Upper lobe of right lung (tissue), 1 donor: ENCODE data around the gene BTBD17. TPM values are rescaled to one million over a fixed set of nuclear protein-coding genes. Genes with fewer than 3 reads are reported as not detected.

Experiments used
- ATAC-seq: fragments of 200-7000 bp; cut with Tn5 transposase; one replicate; pipeline ENCODE4 v1.9.1; 2020; ENCODE audit warnings: mild to moderate bottlenecking, moderate library complexity
- DNase-seq: peaks from one replicate; pipeline ENCODE4 v3.0.0-alpha.2; 2020
- H3K27ac ChIP-seq: fragments of 200-600 bp; one replicate; pipeline ENCODE4 v1.8.0; 2022
- H3K27me3 ChIP-seq: fragments of 200-600 bp; one replicate; pipeline ENCODE4 v1.8.0; 2022; ENCODE audit warnings: mild to moderate bottlenecking
- H3K36me3 ChIP-seq: fragments of 200-600 bp; one replicate; pipeline ENCODE4 v1.8.0; 2022
- H3K4me1 ChIP-seq: fragments of 200-600 bp; one replicate; pipeline ENCODE4 v1.8.0; 2022
- H3K4me3 ChIP-seq: fragments of 200-600 bp; one replicate; pipeline ENCODE4 v1.8.0; 2022; ENCODE audit warnings: mild to moderate bottlenecking
- H3K9me3 ChIP-seq: fragments of 200-600 bp; one replicate; pipeline ENCODE4 v1.8.0; 2022
- CTCF ChIP-seq: fragments of 200-600 bp; IDR thresholded peaks from one replicate; pipeline ENCODE4 v1.8.0; 2022; ENCODE audit warnings: antibody characterized with exemption
- intact Hi-C: fragments of 100-400 bp; cut with DNase I; formaldehyde crosslinking; loops from one replicate; pipeline ENCODE4 v1.11.0; 2022
- total RNA-seq: library from RNA; stranded (reverse); fragmentation: NEBNext Ultra II Directional; extraction: Animal tissue kit (Norgen Biotek cat#: 25700); gene quantifications from one replicate; pipeline ENCODE4 v1.2.1, GENCODE V29; 2021
- donor health status: DM: no; HTN: yes; CAD: no; lungs with severe emphysema.

BTBD17 gene
- total RNA-seq, 1 donor from 2014 or later, result not detected

GRCh38 chr17:74325376-74325742 lies 36.3 kb downstream of the BTBD17 start:
- no peak for ATAC-seq

DNA sequence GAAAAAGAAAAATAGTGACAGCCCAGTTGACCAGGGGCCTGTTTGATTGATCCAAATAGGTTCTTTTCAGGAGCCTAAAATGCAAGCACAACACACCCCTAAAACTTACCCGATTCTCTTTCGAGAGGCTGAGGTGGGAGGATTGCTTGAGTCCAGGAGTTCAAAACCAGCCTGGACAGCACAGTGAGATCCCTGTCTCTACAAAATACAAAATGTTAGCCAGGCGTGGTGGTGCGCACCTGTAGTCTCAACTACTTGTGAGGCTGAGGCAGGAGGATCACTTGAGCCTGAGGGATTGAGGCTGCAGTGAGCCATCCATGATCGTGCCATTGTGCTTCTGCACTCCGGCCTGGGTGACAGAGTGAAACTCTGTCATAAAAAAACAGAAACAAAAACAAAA lies 37.1 kb downstream of the BTBD17 start:
- H3K27ac ChIP-seq, result no peak overlapping the region
- DNase-seq (no peak), ATAC-seq (no peak)
- H3K27me3 ChIP-seq, result peaks cover 14% of the 10 kb centered on the region
- H3K4me1 ChIP-seq, result peaks cover 13% of the 10 kb centered on the region
- no peak overlapping the region for H3K4me3 ChIP-seq
- TF ChIP-seq CTCF, result no peak
- H3K9me3 ChIP-seq, result no peaks in the 10 kb centered on the region
- no peaks in the 10 kb centered on the region for H3K36me3 ChIP-seq
- intact Hi-C loops, result no loop called here

More at GRCh38 chr17:74325376-74325742, 36.3 kb downstream of the BTBD17 start:
- DNase-seq, result no peak
- intact Hi-C loops, result no loop called here
- H3K27me3 ChIP-seq, result peaks cover 14% of the 10 kb centered on the region
- no peak overlapping the region for H3K27ac ChIP-seq
- H3K9me3 ChIP-seq, result no peaks in the 10 kb centered on the region
- TF ChIP-seq CTCF, result no peak
- peak overlapping the region; percentile 41 for H3K4me3 ChIP-seq
- H3K4me1 ChIP-seq, result peaks cover 13% of the 10 kb centered on the region
- no peaks in the 10 kb centered on the region for H3K36me3 ChIP-seq

- Histone ChIP-seq H3K27ac (no peak overlapping the region), H3K36me3 (no peaks in the 10 kb centered on the region), H3K4me3 (no peak overlapping the region), H3K4me1 (no peaks in the 10 kb centered on the region), H3K27me3 (no peaks in the 10 kb centered on the region), H3K9me3 (no peaks in the 10 kb centered on the region)
- no peak for DNase-seq
- no peak for ATAC-seq
- intact Hi-C loops, result no loop called here
- no peak for TF ChIP-seq CTCF
Observed at GRCh38 chr17:74318391-74318790, 43.3 kb downstream of the BTBD17 start.

DNA sequence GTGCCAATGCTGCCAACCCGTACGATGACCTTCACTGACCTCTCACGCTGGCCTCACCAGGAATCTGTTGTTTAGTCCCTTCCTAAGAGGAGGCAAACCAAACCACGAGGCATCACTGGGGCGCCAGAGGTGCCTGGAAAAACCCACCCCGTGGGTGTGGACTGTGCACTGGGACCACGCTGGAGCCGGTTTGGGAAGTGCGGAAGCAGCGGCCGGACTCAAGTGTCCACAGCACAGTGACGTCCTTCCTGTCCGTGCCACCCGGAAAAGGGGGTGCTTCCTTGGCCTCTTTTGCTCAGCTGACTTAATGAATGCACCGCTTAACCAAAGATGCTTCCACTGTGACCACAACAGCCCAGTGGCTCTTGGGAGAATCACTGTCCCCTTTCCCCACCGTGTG lies 44.6 kb downstream of the BTBD17 start:
- Histone ChIP-seq H3K9me3 (no peaks in the 10 kb centered on the region), H3K4me1 (no peaks in the 10 kb centered on the region), H3K4me3 (no peak overlapping the region), H3K36me3 (no peaks in the 10 kb centered on the region), H3K27me3 (no peaks in the 10 kb centered on the region), H3K27ac (no peak overlapping the region)
- TF ChIP-seq CTCF, result no peak
- no peak for ATAC-seq
- DNase-seq, result no peak
- intact Hi-C loops, result no loop called here

- DNase-seq (no peak), ATAC-seq (no peak)
- Histone ChIP-seq H3K9me3 (no peaks in the 10 kb centered on the region), H3K4me3 (no peak overlapping the region), H3K27me3 (no peaks in the 10 kb centered on the region), H3K36me3 (no peaks in the 10 kb centered on the region), H3K27ac (no peak overlapping the region), H3K4me1 (no peaks in the 10 kb centered on the region)
- intact Hi-C loops, result no loop called here
- no peak for TF ChIP-seq CTCF
Observed at GRCh38 chr17:74316220-74316619, 45.4 kb downstream of the BTBD17 start.

DNA sequence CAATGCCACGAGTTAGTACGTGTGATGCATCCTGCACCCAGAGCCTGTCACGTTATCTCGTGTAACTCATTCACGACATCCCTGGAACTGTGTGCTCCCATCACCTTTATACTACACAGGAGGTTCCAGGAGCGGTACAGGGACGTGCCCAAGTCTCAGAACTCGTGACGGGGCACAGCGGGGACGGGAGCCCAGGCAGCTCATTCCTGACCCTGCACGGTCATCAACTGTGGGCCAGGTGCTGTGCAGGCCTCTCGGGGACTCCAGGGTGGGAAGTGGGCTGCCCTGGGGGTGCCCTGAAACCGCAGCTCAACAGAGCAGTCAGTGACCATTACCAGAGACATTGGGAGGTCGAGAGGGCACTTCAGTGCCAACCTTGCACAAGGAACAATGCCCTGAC lies 46.8 kb downstream of the BTBD17 start:
- H3K27me3 ChIP-seq, result no peaks in the 10 kb centered on the region
- H3K9me3 ChIP-seq, result no peaks in the 10 kb centered on the region
- no peak for TF ChIP-seq CTCF
- no peaks in the 10 kb centered on the region for H3K36me3 ChIP-seq
- ATAC-seq (no peak), DNase-seq (no peak)
- H3K4me1 ChIP-seq, result no peaks in the 10 kb centered on the region
- H3K4me3 ChIP-seq, result no peak overlapping the region
- intact Hi-C loops, result no loop called here
- no peak overlapping the region for H3K27ac ChIP-seq
